UCSD-AML1 (cell line): ENCODE data around the gene KCTD7.
"Not testable (repeated sequence)": the region's sequence is repeated elsewhere in the genome, so short reads cannot be mapped to it uniquely, and the experiment has no call there.

Source experiments
- DNase-seq: peaks from one replicate; lab custom pipeline; 2025; ENCODE audit not compliant: unreplicated experiment; lab: John Stamatoyannopoulos, UW

KCTD7 gene

DNA sequence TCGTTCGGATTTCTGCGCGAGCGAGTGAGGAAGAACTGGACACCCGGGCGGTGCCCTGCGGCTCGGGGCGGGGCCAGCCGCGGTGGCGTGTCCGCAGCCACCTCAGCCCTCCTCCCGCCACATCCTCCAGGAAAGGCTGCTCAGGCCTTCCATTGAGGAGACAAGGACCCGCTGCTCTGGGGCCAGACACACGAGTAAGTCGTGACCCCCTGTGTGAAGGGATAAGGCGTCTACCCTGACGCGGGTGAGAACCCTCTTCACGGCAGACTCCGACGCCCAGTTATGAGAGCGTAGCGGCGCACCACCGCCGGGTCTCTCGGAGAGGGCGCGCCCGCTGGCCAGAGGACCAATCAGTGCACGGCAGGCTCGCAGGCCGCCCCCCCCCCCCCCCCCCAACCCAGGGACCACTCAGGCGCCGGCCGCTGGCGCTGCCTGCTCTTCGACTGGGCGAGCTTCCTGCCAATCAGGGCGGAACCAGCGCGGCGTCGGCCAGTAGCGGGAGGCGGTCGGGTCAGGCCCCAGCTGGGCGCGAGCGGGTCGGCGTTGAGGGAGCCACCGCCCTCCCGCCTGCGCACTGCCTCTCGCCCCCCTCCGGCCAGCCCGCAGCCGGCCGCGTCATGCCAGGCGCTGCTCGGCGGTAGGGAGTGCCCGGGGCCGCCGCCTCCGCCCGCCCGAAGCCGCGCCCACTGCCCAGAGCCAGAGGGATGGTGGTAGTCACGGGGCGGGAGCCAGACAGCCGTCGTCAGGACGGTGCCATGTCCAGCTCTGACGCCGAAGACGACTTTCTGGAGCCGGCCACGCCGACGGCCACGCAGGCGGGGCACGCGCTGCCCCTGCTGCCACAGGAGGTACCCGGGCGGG is at the start of gene KCTD7:
Gene KCTD7 (plus strand): TSS at position 521 of the 861 bp plus-strand sequence. CDS start 184 bp downstream, at position 705.
- peak; percentile 90 for DNase-seq

DNA sequence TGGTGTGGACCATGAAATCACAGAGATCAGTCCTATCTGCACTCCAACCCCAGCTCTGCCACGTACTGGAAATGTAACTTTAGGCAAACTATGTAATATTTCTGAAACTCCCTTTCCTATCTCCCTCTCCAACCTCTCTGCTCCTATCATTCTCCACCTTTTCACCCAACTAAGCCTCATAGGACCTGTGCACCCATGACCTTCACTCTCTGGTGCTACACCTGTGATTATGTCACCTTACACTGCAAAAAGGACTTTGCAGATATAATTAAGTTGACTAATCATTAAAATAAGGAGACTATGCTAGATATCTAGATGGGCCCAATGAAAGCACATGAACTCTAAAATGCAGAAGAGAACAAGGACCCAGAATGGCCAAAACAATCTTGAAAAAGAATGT is 48.3 kb upstream of the KCTD7 start:
- not testable (repeated sequence) for DNase-seq

DNA sequence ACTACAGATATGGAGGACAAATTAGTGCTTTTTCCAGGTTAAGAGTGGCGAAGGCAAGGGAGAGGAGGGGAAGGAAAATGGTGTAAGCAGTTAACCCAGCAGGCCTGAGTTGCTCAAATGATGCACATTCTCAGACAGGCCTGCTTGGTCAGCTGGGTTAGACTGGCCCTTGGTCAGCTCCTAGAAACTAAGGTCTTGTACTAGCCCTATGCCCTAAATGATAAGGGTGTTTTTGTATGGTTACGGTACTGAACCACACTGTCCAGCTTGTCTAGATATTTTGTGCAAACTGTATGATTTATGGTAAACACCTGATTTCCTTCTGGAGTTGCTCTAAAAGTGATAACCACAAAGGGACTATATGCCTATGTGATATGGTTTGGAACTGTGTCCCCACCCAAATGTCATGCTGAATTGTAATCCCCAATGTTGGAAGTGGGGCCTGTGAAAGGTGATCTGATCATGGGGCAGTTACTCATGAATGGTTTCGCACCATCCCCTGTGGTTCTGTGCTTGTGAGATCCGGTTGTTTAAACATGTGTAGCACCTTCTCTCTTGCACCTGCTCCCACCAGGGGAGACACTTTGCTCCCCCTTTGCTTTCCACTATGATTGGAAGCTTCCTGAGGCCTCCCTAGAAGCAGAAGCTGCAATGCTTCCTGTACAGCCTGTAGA is 45.7 kb upstream of the KCTD7 start:
- DNase-seq: not testable (repeated sequence)

DNA sequence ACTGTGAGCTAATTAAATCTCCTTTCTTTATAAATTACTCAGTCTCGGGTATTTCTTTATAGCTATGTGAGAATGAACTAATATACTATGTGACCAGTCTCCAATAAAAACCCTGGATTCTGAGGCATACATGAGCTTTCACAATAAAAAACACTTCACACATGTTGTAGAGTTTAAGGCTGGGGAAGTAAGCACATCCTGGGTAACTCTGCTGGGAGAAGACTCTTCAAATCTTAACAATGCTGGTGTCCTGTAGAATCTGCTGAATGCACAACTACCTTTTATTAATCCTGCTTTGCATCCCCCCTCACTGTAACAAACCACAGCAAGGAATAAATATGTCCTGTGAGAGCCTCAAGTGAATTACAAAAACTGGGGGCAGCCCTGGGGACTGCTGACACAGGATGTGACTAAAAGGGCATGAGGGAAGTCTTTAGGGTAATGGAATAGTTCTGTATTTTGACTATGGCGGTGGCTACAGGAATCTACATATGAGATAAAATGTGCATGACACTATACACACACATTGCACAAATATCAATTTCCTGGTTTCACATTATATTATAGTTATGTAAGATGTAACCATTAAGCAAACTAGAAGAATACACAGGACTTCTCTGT is 45.1 kb upstream of the KCTD7 start:
- DNase-seq: no peak

DNA sequence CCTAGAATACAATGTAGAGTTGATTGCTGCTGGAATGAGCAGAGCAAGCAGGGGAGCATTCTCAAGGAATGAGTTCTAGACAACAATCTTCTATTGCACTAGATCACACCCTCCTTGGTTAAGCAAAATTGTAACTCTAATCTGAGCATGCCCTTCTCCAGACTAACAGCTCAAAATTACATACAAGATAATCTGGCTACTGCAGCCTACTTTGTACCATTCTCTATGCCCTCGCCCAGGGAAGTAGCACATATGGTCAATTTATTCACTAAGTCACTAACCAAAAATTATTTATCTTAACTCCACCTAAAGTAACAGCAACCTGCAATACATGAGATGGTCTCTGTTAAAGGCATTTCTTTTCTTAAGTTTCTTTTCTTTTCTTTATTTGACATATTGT is 42.5 kb upstream of the KCTD7 start:
- DNase-seq: no peak

DNA sequence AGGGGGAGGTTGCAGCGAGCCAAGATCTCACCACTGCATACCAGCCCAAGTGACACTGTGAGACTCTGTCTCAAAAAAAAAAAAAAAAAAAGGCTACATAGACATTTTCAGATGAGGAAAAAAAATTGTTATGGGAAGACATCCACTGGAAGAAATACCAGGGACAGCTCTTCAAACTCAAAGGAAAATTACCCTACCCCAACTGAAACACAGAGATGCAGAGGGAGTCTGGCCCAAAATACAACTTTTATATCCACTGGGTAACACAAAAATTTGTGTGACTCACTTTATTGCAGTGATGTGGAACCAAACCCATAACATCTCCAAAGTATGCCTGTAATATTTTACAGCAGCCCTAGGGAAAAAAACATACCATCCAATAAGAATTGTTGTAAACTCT is 40.5 kb upstream of the KCTD7 start:
- DNase-seq: not testable (repeated sequence)

DNA sequence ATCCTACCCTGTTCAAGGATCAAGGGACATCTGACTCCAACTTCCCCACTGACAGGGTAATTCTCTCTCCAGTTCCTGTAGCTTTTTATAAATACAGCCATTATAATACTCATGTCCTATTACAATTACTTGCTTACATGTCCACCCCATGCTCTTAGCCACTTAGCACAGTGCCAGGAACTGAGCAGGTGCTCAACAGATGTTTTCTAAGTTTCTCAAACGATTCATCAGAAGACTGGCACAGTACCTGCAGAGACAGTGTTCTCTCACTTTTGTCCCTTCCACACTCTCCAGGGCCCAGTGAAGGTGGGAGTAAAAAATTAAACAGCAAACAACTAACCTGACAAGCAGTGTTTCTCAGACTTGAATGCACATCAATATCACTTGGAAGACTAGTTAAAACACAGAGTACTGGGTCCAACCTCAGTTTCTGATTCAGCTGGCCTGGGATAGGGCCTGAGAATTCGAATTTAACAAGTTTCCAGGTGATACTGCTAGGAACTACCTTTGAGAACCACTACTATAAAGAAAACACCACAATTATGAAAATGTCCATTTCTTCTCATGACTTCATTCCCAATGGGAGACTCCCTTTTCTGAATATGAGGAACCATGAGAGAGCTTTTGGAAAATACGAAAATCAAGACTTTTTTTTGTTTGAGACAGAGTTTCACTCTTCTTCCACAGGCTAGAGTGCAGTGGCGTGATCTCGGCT is 39.7 kb upstream of the KCTD7 start:
- DNase-seq: not testable (repeated sequence)

DNA sequence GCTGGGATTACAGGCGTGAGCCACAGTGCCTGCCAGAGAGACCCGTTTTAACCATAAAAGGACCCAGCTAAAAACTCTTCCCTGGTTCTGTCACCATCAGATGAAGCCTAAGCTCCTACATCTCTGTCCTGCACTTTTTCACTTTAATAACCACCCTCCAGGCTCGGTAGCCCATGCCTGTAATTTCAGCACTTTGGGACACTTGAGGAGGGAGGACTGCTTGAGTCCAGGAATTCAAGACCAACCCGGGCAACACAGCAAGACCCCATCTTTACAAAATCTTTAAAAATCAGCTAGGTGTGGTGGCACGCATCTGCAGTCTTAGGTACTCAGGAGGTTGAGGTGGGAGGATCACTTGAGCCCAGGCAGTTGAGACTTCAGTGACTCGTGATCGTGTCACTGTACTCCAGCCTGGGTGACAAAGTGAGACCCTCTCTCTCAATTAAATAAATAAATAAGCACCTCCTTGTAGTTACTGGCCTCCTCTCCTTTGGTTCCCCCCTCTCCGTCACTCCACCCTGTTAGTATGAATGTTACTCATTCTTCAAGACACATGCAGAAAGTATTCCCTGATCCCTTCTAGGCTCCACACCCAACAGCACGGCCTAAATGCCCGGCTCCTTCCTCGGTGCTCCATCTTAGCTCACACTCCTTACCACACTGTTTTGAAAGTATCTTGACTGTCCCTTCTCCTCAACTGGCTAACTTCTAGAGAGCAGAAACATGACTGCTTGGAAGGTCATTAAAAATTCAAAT is 38.2 kb upstream of the KCTD7 start:
- DNase-seq: not testable (repeated sequence)

DNA sequence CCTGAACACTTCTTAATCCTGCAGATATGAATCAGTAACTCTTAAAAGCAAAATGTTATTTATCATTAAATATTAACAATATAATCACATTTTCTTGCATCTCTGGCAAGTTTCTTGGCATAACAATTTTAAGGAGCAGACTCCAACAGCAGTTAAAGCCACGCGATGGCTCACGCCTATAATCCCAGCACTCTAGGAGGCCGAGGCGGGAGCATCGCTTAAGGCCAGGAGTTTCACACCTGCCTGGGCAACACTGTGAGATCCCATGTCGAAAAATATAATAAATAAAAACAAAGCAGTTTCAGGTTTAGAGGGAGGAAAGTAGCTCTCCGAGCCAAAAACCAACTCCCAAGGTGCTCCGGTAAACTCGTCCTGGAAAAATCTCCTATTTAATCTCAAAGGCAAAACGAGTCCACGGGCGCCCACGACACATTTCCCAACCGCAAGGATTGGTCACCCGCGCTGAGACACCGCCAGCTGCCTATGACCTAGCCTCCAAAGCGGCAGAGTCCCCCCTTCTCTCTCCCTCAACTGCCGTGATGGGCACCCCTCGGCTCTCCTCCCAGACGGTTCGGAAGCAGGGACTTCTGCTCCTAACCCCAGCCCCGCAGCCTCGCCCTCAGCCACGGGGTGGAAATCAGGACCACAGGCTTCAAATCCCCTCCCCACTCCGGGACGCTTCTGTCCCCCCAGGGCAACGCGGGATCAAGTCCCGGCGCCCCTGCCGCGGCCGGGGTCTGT is 37.5 kb upstream of the KCTD7 start:
- not testable (repeated sequence) for DNase-seq

DNA sequence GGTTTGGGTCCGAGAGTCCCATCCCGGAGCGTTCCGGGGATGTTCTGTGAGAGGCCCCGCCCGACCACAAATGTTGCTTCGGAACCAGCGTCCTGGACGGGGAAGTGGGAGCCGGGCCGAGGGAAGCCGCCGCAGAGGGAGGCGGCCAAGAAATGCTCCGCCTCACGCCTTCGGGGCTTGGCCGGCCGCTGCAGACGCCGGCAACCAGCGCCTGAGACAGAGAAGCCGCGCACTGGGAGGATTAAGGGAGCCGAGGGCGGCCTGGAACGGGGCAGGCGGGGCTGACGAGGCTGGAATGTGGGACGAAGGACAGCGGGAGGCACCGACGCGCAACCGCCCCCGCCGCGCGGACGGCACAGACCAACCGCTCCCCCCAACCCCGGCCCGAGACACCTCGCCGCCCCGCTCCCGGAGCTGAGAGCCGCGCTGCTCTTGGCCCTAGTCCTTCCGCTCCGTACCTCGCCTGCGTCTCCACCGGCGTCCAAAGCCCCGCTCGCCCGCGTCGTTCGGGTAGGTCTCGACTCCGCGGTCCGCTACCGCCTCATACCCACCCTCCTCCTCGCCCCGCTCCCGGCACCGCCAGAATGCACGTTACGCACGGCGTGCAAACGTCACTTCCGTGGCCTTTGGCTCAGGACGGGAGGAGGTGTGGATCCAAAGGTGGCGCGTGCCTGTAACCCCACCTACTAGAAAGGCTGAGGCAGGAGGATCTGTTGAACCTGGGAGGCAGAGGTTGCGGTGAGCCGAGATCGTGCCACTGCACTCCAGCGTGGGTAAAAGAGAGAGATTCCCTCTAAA is 36.7 kb upstream of the KCTD7 start:
- DNase-seq: peak; percentile 74

DNA sequence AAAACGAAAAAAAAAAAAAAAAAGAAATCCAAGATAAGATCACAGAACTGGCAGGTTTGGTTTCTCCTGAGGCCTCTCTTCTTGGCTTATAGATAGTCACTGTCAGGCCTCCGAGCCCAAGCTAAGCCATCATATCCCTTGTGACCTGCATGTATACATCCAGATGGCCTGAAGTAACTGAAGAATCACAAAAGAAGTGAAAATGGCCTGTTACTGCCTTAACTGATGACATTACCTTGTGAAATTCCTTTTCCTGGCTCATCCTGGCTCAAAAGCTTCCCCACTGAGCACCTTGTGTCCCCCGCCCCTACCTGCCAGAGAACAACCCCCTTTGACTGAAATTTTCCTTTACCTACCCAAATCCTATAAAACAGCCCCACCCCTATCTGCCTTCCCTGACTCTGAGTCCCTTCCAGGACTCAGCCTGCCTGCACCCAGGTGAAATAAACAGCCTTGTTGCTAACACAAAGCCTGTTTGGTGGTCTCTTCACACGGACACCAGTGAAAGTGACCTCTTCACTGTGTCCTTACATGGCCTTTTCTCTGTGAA is 36.0 kb upstream of the KCTD7 start:
- not testable (repeated sequence) for DNase-seq

DNA sequence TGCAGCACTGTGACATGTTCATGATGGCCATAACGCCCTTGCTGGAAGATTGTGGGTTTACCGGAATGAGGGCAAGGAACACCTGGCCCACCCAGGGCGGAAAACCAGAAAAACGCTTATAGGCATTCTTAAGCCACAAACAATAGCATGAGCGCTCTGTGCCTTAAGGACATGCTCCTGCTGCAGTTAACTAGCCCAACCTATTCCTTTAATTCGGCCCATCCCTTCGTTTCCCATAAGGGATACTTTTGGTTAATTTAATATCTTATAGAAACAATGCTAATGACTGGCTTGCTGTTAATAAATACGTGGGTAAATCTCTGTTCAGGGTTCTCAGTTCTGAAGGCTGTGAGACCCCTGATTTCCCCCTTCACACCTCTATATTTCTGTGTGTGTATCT is 34.6 kb upstream of the KCTD7 start:
- DNase-seq: not testable (repeated sequence)

DNA sequence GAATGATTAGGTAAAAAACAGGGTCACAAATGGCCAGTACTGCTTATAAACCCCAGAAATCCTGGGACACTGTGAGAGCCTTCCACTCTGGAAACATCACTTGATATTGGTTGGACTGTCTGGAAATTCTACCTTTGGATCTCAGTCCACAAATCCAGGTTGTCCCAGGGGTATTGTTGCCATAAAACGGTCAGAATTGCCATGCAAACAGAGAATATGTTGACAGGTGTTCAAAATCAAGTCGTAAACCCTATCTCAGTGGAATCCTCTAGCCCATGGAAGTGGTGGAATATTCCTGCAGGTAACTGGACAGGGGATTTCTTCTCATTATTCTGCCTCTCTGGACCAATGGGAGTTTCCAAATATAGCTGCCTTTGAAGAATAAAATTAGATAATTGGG is 31.2 kb upstream of the KCTD7 start:
- no peak for DNase-seq

DNA sequence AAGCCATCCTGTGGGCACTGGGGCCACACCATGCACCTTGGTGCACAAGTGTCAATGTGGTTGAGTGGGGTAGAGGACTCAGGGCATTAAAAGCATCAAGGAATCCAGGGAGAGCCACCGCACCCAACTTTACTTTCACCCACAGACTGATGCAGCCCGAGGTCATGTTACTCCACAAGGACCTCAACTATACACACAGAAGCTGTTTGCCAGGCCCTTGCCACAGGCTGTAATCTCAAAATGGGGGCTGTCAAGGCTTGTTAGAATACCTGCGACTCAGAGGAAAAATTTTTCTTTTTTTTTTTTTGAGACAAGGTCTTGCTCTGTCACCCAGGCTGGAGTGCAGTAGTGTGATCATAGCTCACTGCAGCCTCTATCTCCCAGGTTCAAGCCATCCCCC is 26.5 kb upstream of the KCTD7 start:
- DNase-seq: no peak

DNA sequence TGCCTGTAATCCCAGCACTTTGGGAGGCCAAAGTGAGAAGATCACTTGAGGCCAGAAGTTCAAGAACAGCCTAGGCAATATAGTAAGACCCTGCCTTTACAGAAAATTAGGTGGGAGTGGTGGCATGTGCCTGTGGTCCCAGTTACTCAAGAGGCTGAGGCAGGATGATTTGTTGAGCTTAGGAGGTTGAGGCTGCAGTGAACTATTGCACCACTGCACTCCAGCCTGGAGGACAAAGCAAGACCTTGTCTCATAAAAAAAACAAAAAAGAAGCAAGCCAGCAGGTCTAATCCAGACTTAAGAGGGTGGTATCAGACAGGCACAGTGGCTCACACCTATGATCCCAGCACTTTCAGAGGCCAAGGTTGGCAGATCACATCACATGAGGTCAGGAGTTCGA is 24.5 kb upstream of the KCTD7 start:
- no peak for DNase-seq

DNA sequence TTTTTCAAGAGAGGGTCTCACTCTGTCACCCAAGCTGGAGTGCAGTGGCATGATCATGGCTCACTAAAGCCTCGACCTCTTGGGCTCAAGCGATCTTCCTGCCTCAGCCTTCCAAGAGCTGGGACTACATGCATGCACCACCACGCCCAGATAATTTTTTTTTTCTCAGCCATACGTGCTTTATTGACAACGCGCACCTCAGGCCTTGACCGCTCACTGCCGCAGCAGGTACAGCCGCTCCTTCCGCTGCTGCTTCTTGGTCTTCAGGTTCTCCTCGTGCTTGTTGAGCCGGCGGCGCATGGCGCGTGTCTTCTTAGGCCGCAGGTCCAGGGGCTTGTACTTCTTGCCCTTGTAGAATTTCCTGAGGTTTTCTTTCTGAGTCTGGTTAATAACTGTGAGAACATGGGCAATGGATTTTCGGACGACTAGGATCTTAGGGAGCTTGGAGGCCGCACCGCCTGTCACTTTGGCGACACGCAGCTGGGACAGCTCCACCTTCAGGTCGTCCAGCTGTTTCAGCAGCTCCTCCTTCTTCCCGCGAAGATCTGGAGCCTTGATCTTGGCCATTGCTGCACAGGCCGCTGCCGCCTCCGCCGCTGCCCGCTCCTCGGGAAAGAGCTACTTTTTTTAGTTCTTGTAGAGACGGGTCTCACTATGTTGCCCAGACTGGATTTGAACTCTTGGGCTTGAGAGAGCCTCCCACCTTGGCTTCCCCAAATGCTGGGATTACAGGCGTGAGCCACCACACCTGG is 22.0 kb upstream of the KCTD7 start:
- not testable (repeated sequence) for DNase-seq

DNA sequence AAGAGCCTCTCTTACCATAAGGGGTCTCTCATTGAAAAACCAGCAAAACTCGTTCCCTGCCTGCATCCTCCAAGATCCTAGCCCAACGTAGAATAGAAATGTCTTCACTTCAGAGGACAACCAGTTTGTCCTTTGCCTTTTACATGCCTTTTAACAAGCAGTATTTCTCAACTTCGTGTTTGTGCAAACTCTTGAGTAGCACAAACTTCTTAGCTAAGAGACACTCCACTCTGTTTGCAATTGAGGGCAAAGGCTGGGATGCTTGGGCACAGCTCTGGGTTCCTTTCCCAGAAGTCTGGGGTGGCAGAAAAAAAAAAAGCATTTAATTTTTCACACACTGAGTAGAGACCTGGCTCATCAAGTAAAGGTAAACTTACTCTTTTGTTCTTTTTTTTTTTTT is 19.5 kb upstream of the KCTD7 start:
- DNase-seq: no peak

DNA sequence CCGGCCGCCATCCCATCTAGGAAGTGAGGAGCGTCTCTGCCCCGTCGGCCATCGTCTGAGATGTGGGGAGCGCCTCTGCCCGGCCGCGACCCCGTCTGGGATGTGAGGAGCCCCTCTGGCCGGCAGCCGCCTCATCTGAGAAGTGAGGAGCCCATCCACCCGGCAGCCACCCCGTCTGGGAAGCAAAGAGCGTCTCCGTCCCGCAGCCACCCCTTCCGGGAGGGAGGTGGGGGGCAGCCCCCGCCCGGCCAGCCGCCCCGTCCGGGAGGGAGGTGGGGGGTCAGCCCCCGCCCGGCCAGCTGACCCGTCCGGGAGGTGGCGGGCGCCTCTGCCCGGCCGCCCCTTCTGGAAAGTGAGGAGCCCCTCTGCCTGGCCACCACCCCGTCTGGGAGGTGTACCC is 14.1 kb upstream of the KCTD7 start:
- DNase-seq: not testable (repeated sequence)
